NCI-H2196 (cell line): ENCODE results near the gene SNF8.

Experiments used
- DNase-seq: peaks from one replicate; lab custom pipeline; 2025; ENCODE audit not compliant: unreplicated experiment; lab: John Stamatoyannopoulos, UW

SNF8 gene

GRCh38 chr17:48929812-48930165 is 14.9 kb downstream of the SNF8 start:
- no peak for DNase-seq

- no peak for DNase-seq
These were observed 15.5 kb downstream of the SNF8 start for GRCh38 chr17:48928876-48929811.

GRCh38 chr17:48927978-48928745 is 16.5 kb downstream of the SNF8 start:
- DNase-seq: no peak

GRCh38 chr17:48925991-48926342 is 18.7 kb downstream of the SNF8 start:
- no peak for DNase-seq

- DNase-seq: no peak
These were observed 19.2 kb downstream of the SNF8 start for GRCh38 chr17:48925251-48925990.

- DNase-seq: no peak
These were observed 29.0 kb downstream of the SNF8 start for GRCh38 chr17:48915459-48916282.

- DNase-seq: no peak
These were observed 32.2 kb downstream of the SNF8 start for GRCh38 chr17:48912476-48912875.

- DNase-seq: no peak
These were observed 34.3 kb downstream of the SNF8 start for GRCh38 chr17:48910370-48910769.

GRCh38 chr17:48909783-48910182 is 34.9 kb downstream of the SNF8 start:
- DNase-seq: no peak

- peak; percentile 65 for DNase-seq
These were observed 35.7 kb downstream of the SNF8 start for GRCh38 chr17:48908853-48909394.

- peak; percentile 90 for DNase-seq
These were observed 36.4 kb downstream of the SNF8 start, which contains the start of gene UBE2Z for GRCh38 chr17:48908047-48908843. Gene UBE2Z (plus strand): TSS chr17:48908407. CDS start chr17:48908504, 97 bp downstream.

- peak; percentile 54 for DNase-seq
These were observed 37.0 kb downstream of the SNF8 start for GRCh38 chr17:48907713-48908046.

GRCh38 chr17:48905987-48906515 is 38.6 kb downstream of the SNF8 start:
- no peak for DNase-seq

- no peak for DNase-seq
These were observed 40.2 kb downstream of the SNF8 start for GRCh38 chr17:48904428-48904827.

- no peak for DNase-seq
These were observed 41.2 kb downstream of the SNF8 start for GRCh38 chr17:48903401-48903800.

GRCh38 chr17:48901241-48901640 is 43.4 kb downstream of the SNF8 start:
- DNase-seq: no peak

GRCh38 chr17:48894886-48895285 is 49.8 kb downstream of the SNF8 start:
- peak; percentile 36 for DNase-seq

GRCh38 chr17:48893646-48894508 is 50.8 kb downstream of the SNF8 start:
- DNase-seq: no peak
